Naive thymus-derived CD4-positive, alpha-beta T cell (primary cell): ENCODE measurements around the gene SORCS2. TPM values are rescaled to one million over a fixed set of nuclear protein-coding genes. Genes with fewer than 3 reads are reported as not detected.

Experiments used
- ATAC-seq: fragments of 150-1000 bp; cut with Tn5 transposase; 2 replicates; pipeline ENCODE4 v1.10.0; 2021; ENCODE audit warnings: mild to moderate bottlenecking, moderate library complexity
- CTCF ChIA-PET: fragments of 350-600 bp; sonication (Branson Sonifier 250); formaldehyde crosslinking; loops from one replicate; lab custom pipeline; 2021; ENCODE audit warnings: antibody characterized with exemption; lab: Charles Lee
- POLR2A ChIA-PET: fragments of 350-600 bp; sonication (Branson Sonifier 250); formaldehyde crosslinking; loops from one replicate; lab custom pipeline; 2021; ENCODE audit warnings: antibody characterized with exemption, inconsistent platforms; lab: Charles Lee
- DNase-seq, 9 donors: peaks; one replicate each; pipeline versions ENCODE4 v3.0.0 to v3.0.0-alpha.2; 2020 to 2022; ENCODE audit warnings: mixed read lengths in 1 of 9
- H3K27ac ChIP-seq: one replicate; pipeline ENCODE4 v1.7.0; 2013; ENCODE audit warnings: mild to moderate bottlenecking, low read depth, low read length, moderate library complexity
- H3K27me3 ChIP-seq, 2 donors: one replicate each; pipeline ENCODE4 v1.7.0; 2013; ENCODE audit warnings: low read length in 2 of 2, mild to moderate bottlenecking in 2 of 2, moderate library complexity in 2 of 2; ENCODE audit not compliant: control insufficient read depth in 2 of 2, insufficient read depth in 2 of 2
- H3K36me3 ChIP-seq, 3 experiments: 1 replicate in 2 of 3; 2 replicates in 1 of 3; pipeline ENCODE4 v1.7.0; 2013; ENCODE audit warnings: low read length in 3 of 3, mild to moderate bottlenecking in 3 of 3, moderate library complexity in 1 of 3; ENCODE audit not compliant: insufficient read depth in 3 of 3, control insufficient read depth in 2 of 3
- H3K4me1 ChIP-seq, 2 donors: one replicate each; pipeline ENCODE4 v1.7.0; 2013; ENCODE audit warnings: low read length in 2 of 2, mild to moderate bottlenecking in 2 of 2, moderate library complexity in 1 of 2; ENCODE audit not compliant: control insufficient read depth in 2 of 2, insufficient read depth in 2 of 2
- H3K4me3 ChIP-seq: 2 replicates; pipeline ENCODE4 v1.7.0; 2013; ENCODE audit warnings: mild to moderate bottlenecking, low read length
- H3K9me3 ChIP-seq, 3 experiments: 1 replicate in 2 of 3; 2 replicates in 1 of 3; pipeline ENCODE4 v1.7.0; 2013; ENCODE audit warnings: low read length in 3 of 3; ENCODE audit not compliant: control insufficient read depth in 2 of 3
- H3K27ac Mint-ChIP-seq, 9 donors: one replicate each; pipeline ENCODE4 v1.8.0; 2020 to 2022; ENCODE audit warnings: mixed read lengths in 9 of 9, mild to moderate bottlenecking in 8 of 9, moderate library complexity in 5 of 9, inconsistent platforms in 2 of 9
- H3K27me3 Mint-ChIP-seq, 5 donors: one replicate each; pipeline ENCODE4 v1.8.0; 2021 to 2022; ENCODE audit warnings: mixed read lengths in 5 of 5, mild to moderate bottlenecking in 1 of 5
- H3K36me3 Mint-ChIP-seq, 5 donors: one replicate each; pipeline ENCODE4 v1.8.0; 2020 to 2022; ENCODE audit warnings: mixed read lengths in 5 of 5, mild to moderate bottlenecking in 3 of 5, inconsistent platforms in 1 of 5
- H3K4me1 Mint-ChIP-seq, 7 donors: one replicate each; pipeline ENCODE4 v1.8.0; 2020 to 2022; ENCODE audit warnings: mixed read lengths in 7 of 7, mild to moderate bottlenecking in 3 of 7, inconsistent platforms in 1 of 7
- H3K4me3 Mint-ChIP-seq, 10 donors: one replicate each; pipeline ENCODE4 v1.8.0; 2020 to 2022; ENCODE audit warnings: mild to moderate bottlenecking in 10 of 10, mixed read lengths in 10 of 10, moderate library complexity in 6 of 10, inconsistent platforms in 2 of 10
- H3K9me3 Mint-ChIP-seq, 11 donors: one replicate each; pipeline ENCODE4 v1.8.0; 2020 to 2022; ENCODE audit warnings: mixed read lengths in 11 of 11, mild to moderate bottlenecking in 4 of 11, inconsistent platforms in 1 of 11, moderate library complexity in 1 of 11
- intact Hi-C, 2 donors: fragments of 100-400 bp; cut with micrococcal nuclease; formaldehyde crosslinking; loops; one replicate each; pipeline ENCODE4 v1.15.1; 2023
- polyA plus RNA-seq, 2 donors: library from polyadenylated mRNA; unstranded; fragments of 300-500 nt; fragmentation: Illumina TruSeq; gene quantifications; one replicate each; pipeline ENCODE4 v1.2.3, GENCODE V29; 2021
- total RNA-seq, 6 experiments: library from RNA in 5 of 6; stranded (reverse) in 5 of 6; gene quantifications; 1 replicate in 5 of 6; 2 replicates in 1 of 6; pipeline ENCODE4 v1.2.3 and lab custom pipeline; 2021 to 2026

The SORCS2 gene
- total and polyA plus RNA-seq, 7 experiments from 2014 or later: 0.10 TPM; not detected in 6

- no peak overlapping the region for H3K4me3 ChIP-seq
- intact Hi-C loops: no loop called here
- Mint-ChIP-seq H3K36me3 (no peaks in the 10 kb centered on the region), H3K4me3 (peak overlapping the region in 1 of 10 donors; percentile 12), H3K4me1 (no peaks in the 10 kb centered on the region), H3K9me3 (no peaks in the 10 kb centered on the region), H3K27me3 (peaks cover 15 to 36% (median 22%) of the 10 kb centered on the region in 5 donors), H3K27ac (no peak overlapping the region)
- no peaks in the 10 kb centered on the region for H3K27me3 ChIP-seq
- ChIA-PET CTCF (no interaction called here), POLR2A (no interaction called here)
- no peaks in the 10 kb centered on the region for H3K9me3 ChIP-seq
- no peaks in the 10 kb centered on the region for H3K4me1 ChIP-seq
- no peaks in the 10 kb centered on the region for H3K36me3 ChIP-seq
- no peak for DNase-seq
- ATAC-seq: no peak
- H3K27ac ChIP-seq: no peak overlapping the region
These were observed 36.7 kb upstream of the SORCS2 start for GRCh38 chr4:7155590-7156071.

GRCh38 chr4:7156328-7156727 lies 36.0 kb upstream of the SORCS2 start:
- H3K9me3 Mint-ChIP-seq: no peaks in the 10 kb centered on the region
- CTCF ChIA-PET: no interaction called here
- H3K4me1 Mint-ChIP-seq: no peaks in the 10 kb centered on the region
- no peaks in the 10 kb centered on the region for H3K9me3 ChIP-seq
- no peaks in the 10 kb centered on the region for H3K36me3 ChIP-seq
- intact Hi-C loops: no loop called here
- H3K4me3 ChIP-seq: no peak overlapping the region
- no peak overlapping the region for H3K27ac ChIP-seq
- H3K27ac Mint-ChIP-seq: no peak overlapping the region
- DNase-seq (no peak), ATAC-seq (no peak)
- H3K27me3 ChIP-seq: no peaks in the 10 kb centered on the region
- peaks cover 15 to 36% (median 24%) of the 10 kb centered on the region in 5 donors for H3K27me3 Mint-ChIP-seq
- H3K4me1 ChIP-seq: no peaks in the 10 kb centered on the region
- POLR2A ChIA-PET: no interaction called here
- no peaks in the 10 kb centered on the region for H3K36me3 Mint-ChIP-seq
- no peak overlapping the region for H3K4me3 Mint-ChIP-seq

- Histone ChIP-seq H3K27ac (no peak overlapping the region), H3K9me3 (no peaks in the 10 kb centered on the region), H3K36me3 (no peaks in the 10 kb centered on the region), H3K4me1 (no peaks in the 10 kb centered on the region), H3K27me3 (no peaks in the 10 kb centered on the region), H3K4me3 (no peak overlapping the region)
- ChIA-PET POLR2A (no interaction called here), CTCF (no interaction called here)
- no peak overlapping the region for H3K4me3 Mint-ChIP-seq
- ATAC-seq (no peak), DNase-seq (no peak)
- no peaks in the 10 kb centered on the region for H3K36me3 Mint-ChIP-seq
- H3K27me3 Mint-ChIP-seq: peaks cover 15 to 39% (median 24%) of the 10 kb centered on the region in 5 donors
- no peaks in the 10 kb centered on the region for H3K4me1 Mint-ChIP-seq
- H3K27ac Mint-ChIP-seq: no peak overlapping the region
- intact Hi-C loops: no loop called here
- H3K9me3 Mint-ChIP-seq: no peaks in the 10 kb centered on the region
These were observed 35.4 kb upstream of the SORCS2 start for GRCh38 chr4:7156761-7157488.

GRCh38 chr4:7157666-7158065 lies 34.7 kb upstream of the SORCS2 start:
- Mint-ChIP-seq H3K27ac (no peak overlapping the region), H3K36me3 (no peaks in the 10 kb centered on the region), H3K9me3 (no peaks in the 10 kb centered on the region), H3K4me3 (no peak overlapping the region), H3K4me1 (no peaks in the 10 kb centered on the region), H3K27me3 (peaks cover 15 to 39% (median 24%) of the 10 kb centered on the region in 5 donors)
- ChIA-PET POLR2A (no interaction called here), CTCF (interaction anchor here (0.5 kb wide), 1 partner anchor 409 kb away, joined by 3 read pairs; no protein-coding TSS in a partner anchor)
- Histone ChIP-seq H3K27ac (no peak overlapping the region), H3K36me3 (no peaks in the 10 kb centered on the region), H3K27me3 (no peaks in the 10 kb centered on the region), H3K4me1 (no peaks in the 10 kb centered on the region), H3K4me3 (no peak overlapping the region), H3K9me3 (no peaks in the 10 kb centered on the region)
- intact Hi-C loops: no loop called here
- DNase-seq (no peak), ATAC-seq (no peak)

- no peaks in the 10 kb centered on the region for H3K9me3 ChIP-seq
- intact Hi-C loops: no loop called here
- Mint-ChIP-seq H3K9me3 (no peaks in the 10 kb centered on the region), H3K4me1 (no peaks in the 10 kb centered on the region), H3K27me3 (peaks cover 15 to 39% (median 19%) of the 10 kb centered on the region in 5 donors), H3K27ac (no peak overlapping the region), H3K4me3 (no peak overlapping the region), H3K36me3 (no peaks in the 10 kb centered on the region)
- no peak overlapping the region for H3K27ac ChIP-seq
- no peak for ATAC-seq
- H3K4me3 ChIP-seq: no peak overlapping the region
- no peaks in the 10 kb centered on the region for H3K4me1 ChIP-seq
- DNase-seq: no peak
- no peaks in the 10 kb centered on the region for H3K27me3 ChIP-seq
- ChIA-PET POLR2A (no interaction called here), CTCF (interaction anchor here (0.5 kb wide), 1 partner anchor 408 kb away, joined by 3 read pairs; no protein-coding TSS in a partner anchor)
- no peaks in the 10 kb centered on the region for H3K36me3 ChIP-seq
These were observed 34.1 kb upstream of the SORCS2 start for GRCh38 chr4:7158081-7158750.

- Mint-ChIP-seq H3K36me3 (no peaks in the 10 kb centered on the region), H3K27ac (no peak overlapping the region), H3K27me3 (peaks cover 15 to 39% (median 19%) of the 10 kb centered on the region in 5 donors), H3K9me3 (no peaks in the 10 kb centered on the region), H3K4me1 (no peaks in the 10 kb centered on the region), H3K4me3 (no peak overlapping the region)
- POLR2A ChIA-PET: no interaction called here
- Histone ChIP-seq H3K9me3 (no peaks in the 10 kb centered on the region), H3K4me1 (no peaks in the 10 kb centered on the region), H3K27ac (no peak overlapping the region), H3K4me3 (no peak overlapping the region), H3K27me3 (no peaks in the 10 kb centered on the region), H3K36me3 (no peaks in the 10 kb centered on the region)
- CTCF ChIA-PET: no interaction called here
- intact Hi-C loops: no loop called here
- ATAC-seq: no peak
- no peak for DNase-seq
These were observed 33.3 kb upstream of the SORCS2 start for GRCh38 chr4:7158991-7159390.
